ES-I3 (cell line): ENCODE measurements around the gene MED22.
"Not testable (repeated sequence)": the region's sequence is repeated elsewhere in the genome, so short reads cannot be mapped to it uniquely, and the experiment has no call there.

Experiments
- H3K36me3 ChIP-seq: 2 replicates; pipeline ENCODE4 v1.6.1; 2013; ENCODE audit warnings: mild to moderate bottlenecking, low read length, control low read depth, moderate library complexity; ENCODE audit not compliant: insufficient read depth
- H3K4me1 ChIP-seq: 2 replicates; pipeline ENCODE4 v1.6.1; 2013; ENCODE audit warnings: mild to moderate bottlenecking, control low read depth, low read length; ENCODE audit not compliant: insufficient read depth
- H3K9ac ChIP-seq: 2 replicates; pipeline ENCODE4 v1.6.1; 2013; ENCODE audit warnings: low read depth, mild to moderate bottlenecking, low read length, moderate library complexity
- H3K9me3 ChIP-seq: 2 replicates; pipeline ENCODE4 v1.6.1; 2013; ENCODE audit warnings: mild to moderate bottlenecking, low read length, moderate library complexity; ENCODE audit not compliant: control insufficient read depth, insufficient read depth

Gene MED22

DNA sequence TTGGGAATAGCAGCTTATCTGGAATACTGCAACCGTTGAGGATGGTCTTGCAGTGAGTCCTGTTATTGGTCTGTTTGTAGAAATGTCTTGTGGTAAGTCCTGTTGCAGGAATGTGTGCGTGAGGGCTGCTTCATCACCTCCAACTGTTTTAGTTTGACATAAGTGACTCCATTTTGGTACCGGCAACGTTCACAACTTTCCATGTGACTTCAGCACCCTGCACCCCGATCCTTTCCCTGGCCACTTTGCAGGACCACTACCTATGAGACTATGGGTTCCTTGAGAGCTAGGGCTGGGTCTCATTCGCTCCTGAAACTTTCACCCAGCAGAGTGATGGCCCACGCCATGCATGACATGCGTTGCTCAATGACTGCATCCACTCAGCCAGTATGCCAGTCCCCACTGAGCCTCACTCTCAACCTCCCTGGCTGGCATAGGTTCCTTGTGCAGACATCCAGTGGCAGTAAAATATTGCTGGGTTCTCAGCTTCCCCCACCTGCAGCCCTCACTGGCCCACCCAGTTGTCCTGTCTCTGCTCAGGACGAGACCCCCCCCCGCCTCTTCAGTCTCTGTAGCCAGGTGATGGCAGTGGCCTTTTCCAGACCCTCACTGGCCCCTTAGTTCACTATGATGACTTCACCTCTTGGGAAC lies 20.0 kb downstream of the MED22 start:
- no peak overlapping the region for H3K9ac ChIP-seq
- peaks cover 4% of the 10 kb centered on the region; the same call in 1 of the 2 replicates for H3K4me1 ChIP-seq
- H3K36me3 ChIP-seq = peaks cover 3% of the 10 kb centered on the region; the same call in 1 of the 2 replicates
- H3K9me3 ChIP-seq = no peaks in the 10 kb centered on the region; the same call in 1 of the 2 replicates

GRCh38 chr9:133327021-133327420 lies 20.9 kb downstream of the MED22 start:
- H3K4me1 ChIP-seq, H3K36me3 ChIP-seq, H3K9me3 ChIP-seq, H3K9ac ChIP-seq: not testable (repeated sequence)

DNA sequence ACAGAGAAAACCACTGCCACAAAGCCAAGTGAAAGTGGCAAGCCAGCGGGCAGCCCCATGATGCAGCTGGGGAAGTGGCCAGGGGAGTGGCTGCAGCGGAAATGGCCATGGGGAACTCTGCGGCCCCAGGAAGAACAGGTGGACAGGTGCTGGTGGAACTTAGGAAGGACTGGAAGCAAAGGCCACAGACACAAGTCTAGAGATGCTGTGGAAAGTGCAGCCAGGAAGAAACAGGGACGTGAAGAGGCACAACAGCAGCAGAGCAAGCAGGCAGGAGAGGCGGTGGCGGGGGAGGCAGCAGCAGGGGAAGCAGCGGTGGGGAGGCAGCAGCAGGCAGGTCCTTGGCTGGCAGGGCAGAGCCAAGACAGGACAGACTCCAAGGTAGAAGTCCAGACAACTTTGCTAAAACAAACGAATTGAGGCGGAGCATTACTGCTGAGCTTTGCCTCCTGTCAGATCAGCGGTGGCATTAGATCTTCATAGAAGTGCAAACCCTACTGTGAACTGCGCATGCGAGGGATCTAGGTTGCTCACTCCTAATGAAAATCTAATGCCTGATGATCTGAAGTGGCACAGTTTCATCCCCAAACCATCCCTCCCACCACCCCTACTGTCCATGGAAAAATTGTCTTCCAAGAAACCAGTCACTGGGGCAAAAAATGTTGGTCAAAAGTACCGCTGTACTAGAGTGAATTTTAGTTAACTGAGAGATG lies 23.8 kb downstream of the MED22 start:
- Histone ChIP-seq H3K4me1 (peaks cover 4% of the 10 kb centered on the region; the same call in 1 of the 2 replicates), H3K36me3 (no peaks in the 10 kb centered on the region; the same call in 1 of the 2 replicates), H3K9me3 (no peaks in the 10 kb centered on the region; the same call in 1 of the 2 replicates), H3K9ac (no peak overlapping the region)

- no peaks in the 10 kb centered on the region for H3K36me3 ChIP-seq
- H3K9me3 ChIP-seq = no peaks in the 10 kb centered on the region; the same call in 1 of the 2 replicates
- no peak overlapping the region for H3K9ac ChIP-seq
These were observed 24.7 kb downstream of the MED22 start for GRCh38 chr9:133323211-133323610.

DNA sequence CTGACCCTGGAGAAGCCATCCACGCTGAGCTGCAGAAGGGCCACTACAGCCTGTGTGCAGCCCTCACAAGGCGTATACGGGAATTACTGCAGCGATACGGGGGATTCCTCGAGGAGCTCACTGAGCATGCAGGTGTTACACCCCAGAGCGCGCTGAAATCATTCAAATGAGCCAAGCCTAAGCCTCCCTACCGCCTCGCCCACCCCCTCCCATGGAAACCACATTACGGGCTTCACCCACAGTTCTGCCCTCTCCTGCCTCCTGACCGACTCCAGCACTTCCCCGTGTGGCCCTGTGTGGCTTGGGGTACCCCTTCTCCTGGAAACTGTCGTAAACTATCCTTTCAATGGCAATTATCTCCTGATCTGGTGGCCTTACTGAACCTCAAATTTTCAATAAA lies 25.2 kb downstream of the MED22 start:
- no peaks in the 10 kb centered on the region for H3K36me3 ChIP-seq

More at GRCh38 chr9:133323211-133323610, 24.7 kb downstream of the MED22 start:
- H3K4me1 ChIP-seq = no peaks in the 10 kb centered on the region

DNA sequence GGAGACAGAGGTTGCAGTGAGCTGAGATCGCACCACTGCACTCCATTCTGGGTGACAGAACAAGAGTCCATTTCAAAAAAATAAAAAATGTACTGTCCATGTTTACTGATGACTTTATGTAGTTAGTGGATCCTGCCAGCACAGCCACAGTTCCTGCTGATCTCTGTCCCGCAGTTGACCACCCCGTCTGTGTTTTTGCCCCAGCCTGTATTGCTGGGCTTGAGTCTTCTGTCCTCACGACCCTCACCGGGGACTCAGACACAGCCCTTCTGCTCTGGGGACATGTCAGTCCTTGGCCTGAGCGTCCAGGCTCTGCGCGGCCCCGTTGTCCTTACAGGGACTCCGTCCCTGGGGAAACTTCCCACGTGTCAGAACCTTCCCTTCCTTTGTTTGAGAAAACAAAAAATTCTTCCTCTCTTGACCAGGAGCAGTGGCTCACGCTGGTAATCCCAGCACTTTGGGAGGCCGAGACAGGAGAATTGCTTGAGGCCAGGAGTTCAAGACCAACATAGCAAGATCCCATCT lies 26.5 kb downstream of the MED22 start:
- H3K36me3 ChIP-seq = no peaks in the 10 kb centered on the region
- no peaks in the 10 kb centered on the region; the same call in 1 of the 2 replicates for H3K9me3 ChIP-seq
- H3K4me1 ChIP-seq = no peaks in the 10 kb centered on the region
- no peak overlapping the region for H3K9ac ChIP-seq

More for the DNA sequence above, 25.2 kb downstream of the MED22 start:
- Histone ChIP-seq H3K4me1 (no peaks in the 10 kb centered on the region), H3K9ac (no peak overlapping the region), H3K9me3 (no peaks in the 10 kb centered on the region; the same call in 1 of the 2 replicates)

DNA sequence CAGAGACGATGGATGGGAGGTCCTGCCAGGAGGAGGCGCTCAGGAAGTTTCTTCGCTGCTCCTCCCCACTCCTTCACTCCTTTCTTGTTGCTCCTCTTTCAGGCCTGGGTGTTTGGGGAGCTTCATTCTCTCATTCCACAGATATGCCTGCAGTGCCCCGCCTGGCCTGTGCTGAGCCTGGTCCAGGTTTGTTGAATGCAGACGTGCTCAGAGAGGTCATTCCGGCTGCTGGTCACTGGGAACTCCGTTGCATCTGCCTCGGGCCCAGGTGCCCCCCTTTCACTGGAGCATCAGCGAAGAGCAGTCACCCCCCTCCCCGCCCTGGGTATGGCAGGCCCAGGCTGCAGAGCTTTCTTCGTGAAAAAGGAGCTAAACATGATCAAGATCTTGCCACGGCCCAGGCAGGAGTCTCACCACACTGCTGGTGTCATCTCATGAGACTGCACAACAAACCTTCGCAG lies 27.5 kb downstream of the MED22 start:
- H3K9ac ChIP-seq = no peak overlapping the region
- no peaks in the 10 kb centered on the region; the same call in 1 of the 2 replicates for H3K9me3 ChIP-seq
- H3K36me3 ChIP-seq = no peaks in the 10 kb centered on the region
- H3K4me1 ChIP-seq = no peaks in the 10 kb centered on the region

- not testable (repeated sequence) for H3K9me3 ChIP-seq, H3K4me1 ChIP-seq, H3K36me3 ChIP-seq, H3K9ac ChIP-seq
These were observed 30.4 kb downstream of the MED22 start for GRCh38 chr9:133317551-133317950.

DNA sequence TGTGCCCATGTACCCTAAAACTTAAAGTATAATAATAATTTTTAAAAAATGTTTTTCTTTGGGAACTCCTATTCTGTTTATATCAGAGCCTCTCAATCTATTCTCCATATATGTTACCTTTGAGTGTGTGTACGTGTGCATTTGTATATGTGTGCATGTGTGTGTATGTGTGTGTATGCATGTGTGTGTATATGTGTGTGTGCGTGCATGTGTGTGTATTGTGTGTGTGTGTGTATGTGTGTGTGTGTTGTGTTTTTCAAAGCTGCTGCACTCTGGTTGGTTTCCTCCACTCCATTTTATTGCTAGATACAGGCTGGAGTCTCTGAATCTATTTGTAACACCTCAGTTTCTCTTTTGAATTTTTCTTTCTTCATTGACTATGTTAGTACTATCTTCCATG lies 31.9 kb downstream of the MED22 start:
- Histone ChIP-seq H3K4me1 (no peaks in the 10 kb centered on the region), H3K9me3 (no peaks in the 10 kb centered on the region), H3K9ac (no peak overlapping the region), H3K36me3 (no peaks in the 10 kb centered on the region)

DNA sequence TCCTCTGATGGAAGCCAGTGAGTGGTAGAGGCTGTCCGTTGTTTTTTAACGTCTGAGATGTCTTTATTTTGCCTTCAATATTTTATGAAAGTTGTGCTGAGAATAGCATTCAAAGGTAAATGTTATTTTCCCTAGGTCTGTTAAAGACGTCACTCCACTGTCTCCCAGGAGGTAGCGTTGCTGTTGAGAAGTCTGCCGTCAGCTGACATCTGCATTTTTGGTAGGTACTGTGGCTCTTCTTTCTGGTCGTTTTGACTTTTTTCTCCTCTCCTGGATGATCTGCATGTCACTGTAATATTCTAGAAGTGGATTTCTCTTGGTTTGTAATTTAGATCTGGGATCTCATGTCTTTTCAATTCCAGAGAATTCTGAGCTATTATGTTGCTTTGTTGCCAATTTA lies 38.3 kb downstream of the MED22 start:
- Histone ChIP-seq H3K4me1 (no peaks in the 10 kb centered on the region), H3K36me3 (no peaks in the 10 kb centered on the region), H3K9ac (no peak overlapping the region), H3K9me3 (no peaks in the 10 kb centered on the region)

DNA sequence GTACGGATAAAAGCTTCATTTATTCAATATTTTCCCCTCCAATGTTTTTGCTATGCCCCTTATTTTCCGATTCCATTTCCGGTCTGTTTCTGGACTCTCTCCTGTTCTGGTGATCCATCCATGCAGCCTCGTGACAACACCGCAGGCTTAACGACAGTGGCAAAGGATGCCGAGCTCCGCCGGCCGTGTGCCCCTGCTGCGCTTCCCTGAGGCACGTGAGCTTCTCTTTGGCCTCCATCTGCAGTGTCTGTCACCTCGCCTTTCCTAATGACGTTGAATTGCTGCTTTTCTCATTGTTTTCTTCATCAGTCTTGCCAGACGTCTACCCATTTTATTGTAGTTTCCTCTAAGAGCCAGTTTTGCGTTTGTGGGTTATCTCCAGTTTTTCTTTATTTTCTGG lies 40.6 kb downstream of the MED22 start:
- no peak overlapping the region for H3K9ac ChIP-seq
- no peaks in the 10 kb centered on the region for H3K4me1 ChIP-seq
- no peaks in the 10 kb centered on the region for H3K9me3 ChIP-seq
- no peaks in the 10 kb centered on the region for H3K36me3 ChIP-seq

- Histone ChIP-seq H3K9me3 (no peaks in the 10 kb centered on the region), H3K36me3 (no peaks in the 10 kb centered on the region), H3K9ac (no peak overlapping the region), H3K4me1 (no peaks in the 10 kb centered on the region)
These were observed 41.4 kb downstream of the MED22 start for GRCh38 chr9:133306242-133307204.

DNA sequence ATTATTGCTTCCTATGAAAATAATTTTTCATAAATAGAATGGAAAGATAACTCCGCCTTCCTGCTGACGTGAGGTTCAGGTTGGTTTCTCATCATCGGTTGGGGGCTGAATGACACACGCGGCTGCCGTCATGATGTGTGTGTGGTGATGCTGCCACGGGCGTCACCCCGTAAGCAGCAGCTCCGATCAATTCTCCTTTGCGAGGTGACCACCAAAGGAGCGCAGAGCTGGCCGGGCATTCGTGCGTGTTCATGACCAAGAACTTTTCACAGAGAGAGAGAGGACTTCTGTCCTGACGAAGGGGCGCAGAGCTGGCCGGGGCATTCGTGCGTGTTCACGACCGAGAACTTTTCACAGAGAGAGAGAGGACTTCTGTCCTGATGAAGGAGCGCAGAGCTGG lies 42.2 kb downstream of the MED22 start:
- H3K36me3 ChIP-seq = no peaks in the 10 kb centered on the region
- H3K9ac ChIP-seq = no peak overlapping the region
- no peaks in the 10 kb centered on the region for H3K9me3 ChIP-seq
- H3K4me1 ChIP-seq = no peaks in the 10 kb centered on the region
